Measurements from ENCODE around the gene CADM1. TPM values are rescaled to one million over a fixed set of nuclear protein-coding genes. Genes with fewer than 3 reads are reported as not detected.

The CADM1 gene
- total RNA-seq, 1 experiment from 2014 or later = 0.79 TPM

DNA sequence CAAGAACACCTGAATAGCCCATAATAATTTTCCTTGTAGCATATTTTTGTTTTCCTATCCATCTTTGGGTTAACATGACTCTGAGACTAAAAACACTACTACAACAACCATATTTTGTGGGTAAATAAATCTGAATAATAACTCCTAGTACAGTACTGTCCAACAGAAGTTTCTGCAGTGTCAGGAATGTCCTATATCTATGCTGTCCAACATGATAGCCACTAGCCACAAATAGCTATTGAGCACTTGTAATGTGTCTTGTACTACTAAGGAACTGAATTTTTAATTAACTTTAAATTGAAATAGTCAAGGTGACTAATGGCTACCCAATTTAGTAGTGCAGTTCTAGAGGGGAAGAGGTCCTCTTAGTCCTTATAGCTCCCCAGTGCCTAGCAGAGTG lies 135.6 kb downstream of the CADM1 start:
- H3K4me1 ChIP-seq (ENCODE audit: control insufficient read depth in 1 of 2, insufficient read depth in 2 of 2, low read length in 2 of 2) = no peaks in the 10 kb centered on the region
- ChIA-PET CTCF (no interaction called here), POLR2A (no interaction called here), RAD21 (ENCODE audit: low non-redundant PET in 1 of 2, low total read pairs in 2 of 2, uncharacterized antibody in 2 of 2, unreplicated experiment in 2 of 2) (no interaction called here)
- DNase-seq (ENCODE audit: low read depth, low spot score) (no peak), ATAC-seq (no peak)
- H3K27ac ChIP-seq (ENCODE audit: low read depth, low read length) = no peak overlapping the region
- H3K27me3 ChIP-seq (ENCODE audit: insufficient read depth, low read length) = no peaks in the 10 kb centered on the region
- H3K36me3 ChIP-seq (ENCODE audit: control insufficient read depth in 1 of 2, insufficient read depth in 2 of 2, low read length in 2 of 2) = no peaks in the 10 kb centered on the region
- no peak overlapping the region for H2AFZ ChIP-seq (ENCODE audit: low read depth, low read length, poor library complexity, severe bottlenecking)
- intact Hi-C loops (cut with micrococcal nuclease) = no loop called here
- peaks cover 4 to 13% of the 10 kb centered on the region in 2 experiments; a peak in 2 of 4 replicates for H3K9me3 ChIP-seq (ENCODE audit: control insufficient read depth in 1 of 2, insufficient read depth in 1 of 2, low read depth in 1 of 2, low read length in 2 of 2)
- no peaks in the 10 kb centered on the region for H3K9me2 ChIP-seq (ENCODE audit: insufficient read depth)
- no peaks in the 10 kb centered on the region for H4K20me1 ChIP-seq (ENCODE audit: insufficient read depth)
- no TSS peak for BruUV-seq (replicated peaks)
- no peaks in the 10 kb centered on the region for H3K79me2 ChIP-seq (ENCODE audit: insufficient read depth, low read length)
- no peak for TF ChIP-seq CTCF (IDR thresholded peaks at IDR 0.05 in 2 of 3, conservative IDR thresholded peaks at IDR 0.05 in 1 of 3; ENCODE audit: borderline replicate concordance in 1 of 3, insufficient read depth in 1 of 3, low read depth in 2 of 3, low read length in 2 of 3)
- no peak for TF ChIP-seq REST (IDR thresholded peaks at IDR 0.05; ENCODE audit: low read depth)
- no peak for TF ChIP-seq RAD21 (IDR thresholded peaks at IDR 0.05; ENCODE audit: low read depth)
- no peak for TF ChIP-seq FOSL1 (IDR thresholded peaks at IDR 0.05; ENCODE audit: low read depth)
- TF ChIP-seq JUND (IDR thresholded peaks at IDR 0.05) = no peak
- TF ChIP-seq EZH2phosphoT487 (IDR thresholded peaks at IDR 0.05; ENCODE audit: borderline replicate concordance) = no peak
- no peak for TF ChIP-seq ZFX (IDR thresholded peaks at IDR 0.05)
- TF ChIP-seq ZBTB33 (IDR thresholded peaks at IDR 0.05; ENCODE audit: extremely low read depth, insufficient replicate concordance, low read length) = no peak
- TF ChIP-seq EZH2 (IDR thresholded peaks at IDR 0.05) = no peak
- no peak for TF ChIP-seq SRF (IDR thresholded peaks at IDR 0.05; ENCODE audit: low read depth)
- TF ChIP-seq ATF3 (IDR thresholded peaks at IDR 0.05) = no peak
- no peak for TF ChIP-seq SP1 (IDR thresholded peaks at IDR 0.05; ENCODE audit: low read depth)
- no peak for TF ChIP-seq SIN3A (IDR thresholded peaks at IDR 0.05; ENCODE audit: low read depth)
- TF ChIP-seq TCF7L2 (IDR thresholded peaks at IDR 0.05; ENCODE audit: borderline replicate concordance, extremely low read depth, insufficient read depth, insufficient read length) = no peak
- no peak for TF ChIP-seq POLR2A (IDR thresholded peaks at IDR 0.05; ENCODE audit: borderline replicate concordance, extremely low read depth, insufficient read depth, insufficient read length)
- no peak for TF ChIP-seq POLR2AphosphoS5 (IDR thresholded peaks at IDR 0.05; ENCODE audit: low read depth, low read length)
- no peak for TF ChIP-seq ELF1 (IDR thresholded peaks at IDR 0.05; ENCODE audit: borderline replicate concordance, low read depth)
- no peak for TF ChIP-seq MAX (IDR thresholded peaks at IDR 0.05)
- no peak overlapping the region for H3K9ac ChIP-seq (ENCODE audit: low read length)
- no peak overlapping the region for H3K4me3 ChIP-seq (replicated peaks in 1 of 2; ENCODE audit: low read depth in 1 of 2, low read length in 2 of 2)
- H3K4me2 ChIP-seq (ENCODE audit: low read length) = no peak overlapping the region

Data from HCT116 (cell line).